ENCODE measurements around the gene USP49.
"Not testable (repeated sequence)": the region's sequence is repeated elsewhere in the genome, so short reads cannot be mapped to it uniquely, and the experiment has no call there.

USP49 gene

DNA sequence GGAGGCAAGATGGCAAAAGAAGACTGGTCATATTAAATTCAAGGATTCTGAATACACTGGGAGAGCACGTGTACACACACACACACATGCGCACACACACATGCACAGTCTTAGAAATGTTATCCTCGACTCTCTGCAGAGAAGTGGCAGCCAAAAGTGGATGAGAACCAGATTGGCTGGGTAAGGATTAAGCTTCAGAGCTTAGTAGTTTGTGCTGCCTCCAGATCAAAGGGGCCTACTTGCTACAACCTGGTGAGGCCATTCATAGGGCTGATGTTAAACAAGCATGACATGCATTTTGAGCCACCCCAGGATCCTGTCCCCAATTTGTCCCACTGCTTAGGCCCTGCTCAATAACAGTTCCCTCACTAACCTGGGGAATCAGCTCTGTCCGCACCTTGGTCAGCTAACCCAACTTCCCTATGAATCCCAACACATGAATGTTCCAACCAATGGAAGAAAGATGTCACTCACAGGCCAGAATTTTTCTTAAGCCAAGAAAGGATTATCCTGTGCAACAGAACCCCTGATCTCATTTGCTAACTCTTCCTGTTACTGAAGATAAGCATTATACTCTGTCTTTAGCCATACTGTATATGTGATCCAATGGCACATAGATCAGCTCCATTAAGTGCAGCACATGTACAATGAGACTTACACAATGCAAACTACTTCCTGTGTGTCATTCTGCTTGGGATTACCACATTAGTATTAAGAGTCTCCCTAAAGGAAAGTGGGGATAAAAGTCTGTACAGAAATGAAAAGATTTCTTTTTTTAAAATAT, 76.7 kb downstream of the USP49 start:
- Mint-ChIP-seq H3K36me3 (no peaks in the 10 kb centered on the region), H3K4me3 (no peak overlapping the region), H3K27me3 (no peaks in the 10 kb centered on the region), H3K27ac (no peak overlapping the region), H3K4me1 (no peaks in the 10 kb centered on the region), H3K9me3 (no peaks in the 10 kb centered on the region)
- no peak for ATAC-seq

DNA sequence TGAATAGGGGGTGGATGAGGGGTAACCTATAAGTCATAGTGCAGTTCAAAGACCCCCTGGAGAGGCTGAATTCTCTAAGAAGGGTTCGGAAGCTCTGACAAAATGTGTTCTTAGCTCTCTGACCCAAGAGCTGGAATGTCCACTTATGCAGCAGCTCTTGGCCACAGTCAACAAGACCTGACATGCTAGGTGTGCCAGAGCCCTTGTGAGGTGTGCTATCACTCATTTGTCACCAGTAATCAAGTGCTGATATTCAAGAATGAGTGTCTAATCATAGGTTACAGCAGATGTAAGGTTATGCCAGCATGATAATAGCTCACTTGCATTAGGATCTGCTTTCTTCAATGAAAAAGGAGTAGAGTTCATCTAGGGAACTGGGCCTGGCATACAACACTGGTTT, 79.6 kb downstream of the USP49 start:
- H3K27ac Mint-ChIP-seq, result no peak overlapping the region
- H3K9me3 Mint-ChIP-seq, result no peaks in the 10 kb centered on the region
- ATAC-seq, result no peak
- no peak overlapping the region for H3K4me3 Mint-ChIP-seq
- no peaks in the 10 kb centered on the region for H3K36me3 Mint-ChIP-seq
- no peaks in the 10 kb centered on the region for H3K4me1 Mint-ChIP-seq
- H3K27me3 Mint-ChIP-seq, result no peaks in the 10 kb centered on the region

DNA sequence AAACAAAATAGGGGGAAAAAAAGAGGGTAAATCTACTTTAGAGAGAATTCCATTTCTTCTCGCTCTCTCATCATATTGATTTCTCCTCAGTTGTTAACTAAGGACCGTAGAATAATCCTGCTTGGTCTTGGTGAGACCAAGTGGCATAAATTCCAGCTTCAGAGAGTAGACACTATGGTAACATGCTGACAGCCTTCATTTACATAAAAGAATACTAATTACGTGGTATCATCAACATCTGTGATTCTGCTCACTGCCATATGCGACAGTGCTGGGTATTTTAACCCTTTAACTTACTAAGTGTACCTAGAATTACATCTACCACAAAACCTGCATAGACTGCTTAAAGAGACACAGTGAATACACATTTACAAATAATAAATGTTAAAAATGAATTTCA, 80.5 kb downstream of the USP49 start:
- ATAC-seq, result no peak
- H3K9me3 Mint-ChIP-seq, result no peaks in the 10 kb centered on the region
- H3K36me3 Mint-ChIP-seq, result no peaks in the 10 kb centered on the region
- H3K27ac Mint-ChIP-seq, result no peak overlapping the region
- no peak overlapping the region for H3K4me3 Mint-ChIP-seq
- no peaks in the 10 kb centered on the region for H3K4me1 Mint-ChIP-seq
- no peaks in the 10 kb centered on the region for H3K27me3 Mint-ChIP-seq

DNA sequence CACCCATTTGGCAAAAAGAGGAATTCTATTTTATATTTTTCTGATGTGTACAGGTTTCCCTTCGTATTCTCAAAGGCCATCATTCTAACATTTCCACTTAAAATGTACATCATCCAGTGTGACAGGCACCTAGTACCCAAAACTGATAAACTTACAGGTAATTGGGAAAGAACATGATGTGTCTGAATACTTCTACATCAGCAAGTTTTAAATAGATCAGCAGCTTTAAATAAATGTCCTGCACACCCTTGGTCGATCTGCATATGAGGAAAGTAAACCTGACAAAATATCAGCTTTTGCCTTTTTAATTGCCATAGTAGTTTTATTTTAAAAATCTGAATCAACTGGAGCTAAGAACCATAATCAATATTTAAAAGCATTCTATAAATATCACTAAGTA, 81.2 kb downstream of the USP49 start:
- no peak overlapping the region for H3K27ac Mint-ChIP-seq
- ATAC-seq, result no peak
- H3K9me3 Mint-ChIP-seq, result no peaks in the 10 kb centered on the region

DNA sequence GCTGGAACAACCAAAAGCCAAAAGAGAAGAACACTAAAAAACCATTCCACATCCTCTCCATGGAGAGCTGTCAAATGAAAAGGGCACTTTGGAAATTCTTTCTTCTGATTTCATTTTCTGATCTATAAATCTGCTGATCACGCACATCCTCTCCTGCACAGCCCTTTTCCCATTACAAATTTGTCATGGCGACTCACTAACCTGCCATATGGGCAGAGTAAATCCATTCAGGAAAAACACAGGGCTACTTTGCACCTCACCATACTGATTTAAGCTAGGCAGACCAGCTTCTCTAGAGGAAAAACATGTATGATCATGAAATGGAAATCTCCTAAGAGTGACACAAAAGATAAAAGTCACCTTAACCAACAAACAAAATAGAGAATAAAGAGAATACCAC, 81.7 kb downstream of the USP49 start:
- Mint-ChIP-seq H3K36me3 (no peaks in the 10 kb centered on the region), H3K27ac (no peak overlapping the region), H3K4me1 (no peaks in the 10 kb centered on the region), H3K4me3 (no peak overlapping the region), H3K27me3 (no peaks in the 10 kb centered on the region), H3K9me3 (no peaks in the 10 kb centered on the region)
- ATAC-seq, result no peak

More for the DNA sequence above, 81.2 kb downstream of the USP49 start:
- Mint-ChIP-seq H3K4me1 (no peaks in the 10 kb centered on the region), H3K4me3 (no peak overlapping the region), H3K27me3 (no peaks in the 10 kb centered on the region), H3K36me3 (no peaks in the 10 kb centered on the region)

DNA sequence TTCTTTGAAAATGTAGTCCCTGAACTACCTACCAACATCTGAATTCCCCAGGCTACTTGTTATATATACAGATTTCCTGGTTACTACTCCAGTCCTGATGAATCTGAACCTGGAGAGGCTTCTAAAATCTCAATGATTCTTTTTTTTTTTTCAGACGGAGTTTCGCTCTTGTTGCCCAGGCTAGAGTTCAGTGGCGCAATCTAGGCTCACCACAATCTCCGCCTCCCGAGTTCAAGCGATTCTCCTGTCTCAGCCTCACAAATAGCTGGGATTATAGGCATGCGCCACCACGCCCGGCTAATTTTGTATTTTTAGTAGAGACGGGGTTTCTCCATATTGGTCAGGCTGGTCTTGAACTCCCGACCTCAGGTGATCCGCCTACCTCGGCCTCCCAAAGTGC, 83.2 kb downstream of the USP49 start:
- not testable (repeated sequence) for H3K36me3 Mint-ChIP-seq, H3K4me1 Mint-ChIP-seq, H3K9me3 Mint-ChIP-seq, H3K27ac Mint-ChIP-seq, H3K4me3 Mint-ChIP-seq, H3K27me3 Mint-ChIP-seq, ATAC-seq

DNA sequence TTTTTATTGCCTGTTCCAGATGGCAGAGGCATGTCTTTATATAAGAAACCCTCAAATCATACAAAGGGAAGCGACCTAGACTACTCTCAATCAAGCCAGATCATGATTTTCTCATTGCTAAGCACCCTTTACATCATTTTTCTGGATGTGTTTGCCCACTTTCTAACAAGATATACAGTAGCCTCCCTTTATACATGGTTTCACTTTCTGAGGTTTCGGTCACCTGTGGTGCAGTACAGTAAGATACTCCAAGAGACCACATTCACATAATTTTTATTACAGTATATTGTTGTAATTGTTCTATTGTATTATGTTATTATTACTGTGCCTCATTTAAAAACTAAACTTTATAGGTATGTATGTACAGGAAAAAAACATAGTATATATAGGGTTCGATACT, 84.1 kb downstream of the USP49 start:
- ATAC-seq, result no peak
- Mint-ChIP-seq H3K9me3 (no peaks in the 10 kb centered on the region), H3K27ac (no peak overlapping the region), H3K4me3 (no peak overlapping the region), H3K36me3 (peaks cover under 1% of the 10 kb centered on the region), H3K27me3 (no peaks in the 10 kb centered on the region), H3K4me1 (no peaks in the 10 kb centered on the region)

DNA sequence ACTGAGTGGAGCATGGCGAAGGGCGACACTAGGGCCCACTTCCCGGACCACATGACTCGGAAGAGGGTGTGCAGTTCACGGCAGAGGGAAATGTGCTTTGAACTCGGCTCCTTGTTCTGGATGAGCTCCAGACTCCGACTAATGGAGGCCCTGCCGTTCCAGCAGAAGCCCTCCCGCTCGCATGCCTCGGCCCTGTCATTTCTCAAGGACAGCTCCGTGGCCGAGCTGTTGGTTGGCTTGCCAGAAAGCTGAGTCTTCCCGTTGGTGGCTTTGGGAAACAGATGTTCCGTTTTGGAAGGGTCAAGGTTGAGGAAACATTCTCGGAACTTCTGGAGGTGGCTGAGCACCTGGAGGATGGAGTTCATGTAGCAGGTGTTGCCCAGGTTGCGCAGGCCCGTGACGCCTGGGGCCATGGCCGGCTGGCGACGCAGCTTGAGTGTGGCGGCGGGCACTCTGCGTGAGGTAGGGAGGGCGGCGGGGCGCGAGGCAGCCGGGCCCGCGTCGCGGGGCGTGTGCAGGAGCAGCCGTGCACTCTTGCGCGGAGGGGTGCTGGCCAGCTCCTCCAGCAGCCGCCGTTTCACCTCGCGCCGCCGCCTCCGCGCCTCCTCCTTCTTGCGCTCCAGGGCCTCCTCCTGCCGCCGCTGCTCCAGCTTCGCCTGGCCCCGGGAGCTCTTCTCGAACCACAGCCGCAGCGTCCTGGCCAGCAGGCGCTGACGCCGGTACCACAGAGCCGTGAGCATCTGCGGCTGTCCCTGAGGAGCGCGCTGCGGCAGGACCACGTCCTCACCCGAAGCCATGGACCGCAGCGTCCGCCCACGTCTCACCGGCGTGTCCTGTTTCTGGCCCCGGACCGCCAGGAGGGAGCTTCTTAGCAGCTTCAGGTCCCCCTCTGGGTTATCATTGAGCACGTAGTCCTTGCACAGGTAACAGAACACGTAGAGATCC, 89.1 kb downstream of the USP49 start:
- peaks cover 5% of the 10 kb centered on the region for H3K36me3 Mint-ChIP-seq
- no peaks in the 10 kb centered on the region for H3K27me3 Mint-ChIP-seq
- no peak overlapping the region for H3K4me3 Mint-ChIP-seq
- ATAC-seq, result no peak
- no peak overlapping the region for H3K27ac Mint-ChIP-seq
- H3K4me1 Mint-ChIP-seq, result no peaks in the 10 kb centered on the region
- H3K9me3 Mint-ChIP-seq, result no peaks in the 10 kb centered on the region

DNA sequence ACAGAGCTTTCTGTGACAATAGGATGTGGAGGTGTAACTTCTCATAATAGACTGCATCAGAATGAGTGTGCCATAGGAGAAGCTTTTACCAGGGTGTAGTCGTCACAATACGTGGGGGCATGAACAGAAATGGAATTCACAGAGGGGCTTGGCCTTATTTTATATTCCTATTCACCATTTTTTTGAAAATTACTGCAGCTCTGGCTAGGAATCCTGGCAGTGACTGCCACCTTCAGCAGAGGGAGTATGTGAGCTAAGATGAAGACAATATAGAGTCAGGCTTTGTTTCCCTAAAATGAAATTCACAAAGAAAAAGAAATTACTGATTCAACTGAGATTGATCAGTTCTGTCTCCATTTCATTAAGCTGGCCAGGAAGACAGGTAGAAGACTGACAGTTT, 93.8 kb downstream of the USP49 start:
- Mint-ChIP-seq H3K36me3 (peaks cover 11% of the 10 kb centered on the region), H3K4me1 (no peaks in the 10 kb centered on the region), H3K9me3 (no peaks in the 10 kb centered on the region), H3K27ac (no peak overlapping the region), H3K27me3 (no peaks in the 10 kb centered on the region), H3K4me3 (no peak overlapping the region)
- no peak for ATAC-seq

DNA sequence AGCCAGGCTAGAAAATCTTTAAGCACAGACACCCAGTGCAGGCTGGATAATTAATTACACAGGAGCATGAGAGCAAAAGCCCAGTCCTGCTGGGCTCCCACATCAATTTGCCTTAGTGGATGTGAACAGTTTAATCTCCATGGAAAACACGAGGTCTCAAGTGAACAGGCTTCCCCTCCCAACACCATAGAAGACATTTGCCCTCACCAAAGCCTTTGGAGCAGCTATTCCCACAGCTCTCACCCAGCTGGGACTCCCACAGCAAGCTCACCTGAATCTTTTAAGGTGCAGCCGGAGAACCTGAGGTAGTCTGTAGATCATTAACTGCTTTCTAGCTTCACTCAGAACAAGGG, 95.6 kb downstream of the USP49 start:
- H3K36me3 Mint-ChIP-seq, result peaks cover 5% of the 10 kb centered on the region
- ATAC-seq, result no peak
- H3K27ac Mint-ChIP-seq, result no peak overlapping the region
- no peaks in the 10 kb centered on the region for H3K27me3 Mint-ChIP-seq
- H3K4me1 Mint-ChIP-seq, result no peaks in the 10 kb centered on the region
- H3K9me3 Mint-ChIP-seq, result no peaks in the 10 kb centered on the region
- no peak overlapping the region for H3K4me3 Mint-ChIP-seq

DNA sequence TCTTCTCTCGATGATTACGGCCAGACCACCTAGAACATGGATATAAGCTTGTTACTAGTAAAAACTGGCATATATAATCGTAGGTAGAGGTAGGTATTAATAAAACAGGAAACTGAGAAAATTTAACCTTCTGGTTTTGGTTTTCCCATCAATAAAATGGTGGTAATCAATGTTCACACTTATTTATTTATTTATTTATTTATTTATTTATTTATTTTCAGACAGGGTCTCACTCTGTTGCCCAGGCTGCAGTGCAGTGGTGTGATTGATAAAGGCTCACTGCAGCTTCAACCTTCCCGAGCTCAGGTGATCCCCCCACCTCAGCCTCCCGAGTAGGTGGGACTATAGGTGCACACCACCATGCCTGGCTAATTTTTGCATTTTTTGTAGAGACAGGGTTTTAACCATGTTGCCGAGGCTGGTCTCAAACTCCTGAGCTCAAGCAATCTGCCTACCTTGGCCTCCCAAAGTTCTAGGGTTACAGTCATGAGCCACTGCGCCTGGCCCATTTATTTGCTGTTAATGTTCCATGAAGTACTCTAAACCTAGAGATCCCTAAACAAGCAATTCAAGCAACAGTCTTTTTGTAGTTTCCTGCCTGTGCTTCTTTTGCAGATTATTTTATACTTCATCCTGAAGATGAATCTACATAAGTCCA, 96.1 kb downstream of the USP49 start:
- H3K4me3 Mint-ChIP-seq, result no peak overlapping the region
- no peaks in the 10 kb centered on the region for H3K9me3 Mint-ChIP-seq
- no peak for ATAC-seq
- H3K27ac Mint-ChIP-seq, result no peak overlapping the region
- peaks cover 5% of the 10 kb centered on the region for H3K36me3 Mint-ChIP-seq
- H3K27me3 Mint-ChIP-seq, result no peaks in the 10 kb centered on the region
- no peaks in the 10 kb centered on the region for H3K4me1 Mint-ChIP-seq

DNA sequence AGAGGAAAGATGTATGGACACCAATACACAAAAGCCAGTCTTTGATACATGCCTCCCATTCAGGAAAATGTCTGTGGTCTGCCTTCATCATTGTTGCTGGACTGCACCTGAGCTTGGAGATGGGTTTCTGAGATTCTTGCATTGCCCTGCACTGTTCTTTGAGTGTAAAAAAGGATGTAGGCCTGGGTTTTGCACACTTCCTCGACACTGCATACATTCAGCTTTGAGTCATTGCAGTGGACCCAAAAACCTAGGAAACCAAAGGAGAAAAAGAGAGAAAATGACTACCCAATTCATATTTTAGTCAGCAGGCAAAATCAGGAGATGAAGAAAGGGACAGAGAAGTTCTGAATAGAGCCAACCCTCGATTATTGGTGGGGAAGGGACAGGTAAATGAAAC, 98.7 kb downstream of the USP49 start:
- Mint-ChIP-seq H3K4me1 (no peaks in the 10 kb centered on the region), H3K27ac (no peak overlapping the region), H3K27me3 (no peaks in the 10 kb centered on the region), H3K4me3 (no peak overlapping the region), H3K36me3 (peaks cover 5% of the 10 kb centered on the region), H3K9me3 (no peaks in the 10 kb centered on the region)
- no peak for ATAC-seq

DNA sequence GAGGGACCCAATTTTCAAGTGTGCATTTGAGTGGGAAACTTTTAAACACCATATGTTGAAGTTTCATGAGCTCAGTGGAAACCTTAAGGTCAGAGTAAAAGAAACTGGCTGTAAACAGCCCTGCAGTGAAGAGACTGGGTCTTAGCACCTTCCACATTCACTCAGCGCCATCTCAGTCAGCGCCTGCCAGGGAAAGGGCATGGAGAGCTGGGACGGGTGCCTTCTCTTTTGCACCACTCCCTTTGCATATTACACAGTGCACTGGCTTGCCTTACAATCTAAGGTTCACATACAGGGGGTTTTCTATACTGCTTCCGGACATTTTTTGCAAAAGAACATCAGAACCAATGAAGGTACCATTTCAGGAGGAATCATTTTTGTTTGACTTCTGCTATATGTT, 103.2 kb downstream of the USP49 start:
- H3K27me3 Mint-ChIP-seq, result no peaks in the 10 kb centered on the region
- H3K27ac Mint-ChIP-seq, result no peak overlapping the region
- no peak for ATAC-seq
- peaks cover 15% of the 10 kb centered on the region for H3K4me1 Mint-ChIP-seq
- H3K36me3 Mint-ChIP-seq, result peaks cover 12% of the 10 kb centered on the region
- no peak overlapping the region for H3K4me3 Mint-ChIP-seq
- no peaks in the 10 kb centered on the region for H3K9me3 Mint-ChIP-seq

DNA sequence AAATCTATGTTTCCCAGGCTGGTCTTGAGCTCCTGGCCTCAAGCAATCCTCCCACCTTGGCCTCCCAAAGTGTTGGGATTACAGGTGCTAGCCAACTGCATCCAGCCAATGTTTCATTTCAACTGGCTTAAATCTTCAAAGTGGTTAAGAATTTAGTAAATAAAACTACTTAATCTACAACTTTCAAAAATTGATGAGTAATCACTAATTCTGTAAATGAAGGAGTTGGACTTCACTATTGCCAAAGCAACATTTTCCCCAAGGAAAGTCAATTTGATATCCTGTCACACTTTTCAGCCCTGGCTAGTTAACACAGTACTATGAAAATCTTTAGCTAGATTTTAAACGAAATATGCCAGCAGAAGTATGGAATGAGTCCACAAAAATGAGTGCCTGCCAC, 103.9 kb downstream of the USP49 start:
- H3K4me1 Mint-ChIP-seq, result peaks cover 15% of the 10 kb centered on the region
- no peak overlapping the region for H3K4me3 Mint-ChIP-seq
- H3K36me3 Mint-ChIP-seq, result peaks cover 11% of the 10 kb centered on the region
- no peak for ATAC-seq
- no peaks in the 10 kb centered on the region for H3K27me3 Mint-ChIP-seq
- no peaks in the 10 kb centered on the region for H3K9me3 Mint-ChIP-seq
- H3K27ac Mint-ChIP-seq, result no peak overlapping the region

DNA sequence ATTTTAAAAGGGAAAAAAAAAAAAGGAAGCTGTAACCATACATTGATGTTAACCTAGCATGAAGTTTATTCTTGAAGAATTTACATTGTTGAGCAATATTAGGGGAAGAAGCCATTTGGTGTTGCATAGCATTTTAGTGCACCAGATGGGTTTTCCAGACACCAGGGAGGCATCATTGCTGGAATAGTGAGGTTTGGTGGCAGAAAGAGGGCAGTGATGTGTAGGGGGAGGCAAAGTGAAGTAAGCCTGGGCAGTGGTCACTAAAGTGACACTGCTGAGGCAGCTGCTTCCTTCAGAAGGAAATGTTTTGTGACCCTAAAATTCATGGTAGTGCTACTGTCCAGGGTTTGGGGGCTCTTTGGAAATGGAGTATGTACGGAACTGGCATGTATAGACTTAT, 105.1 kb downstream of the USP49 start:
- Mint-ChIP-seq H3K4me3 (no peak overlapping the region), H3K9me3 (no peaks in the 10 kb centered on the region), H3K27me3 (no peaks in the 10 kb centered on the region), H3K4me1 (peaks cover 24% of the 10 kb centered on the region), H3K27ac (no peak overlapping the region), H3K36me3 (peaks cover 11% of the 10 kb centered on the region)
- ATAC-seq, result no peak

DNA sequence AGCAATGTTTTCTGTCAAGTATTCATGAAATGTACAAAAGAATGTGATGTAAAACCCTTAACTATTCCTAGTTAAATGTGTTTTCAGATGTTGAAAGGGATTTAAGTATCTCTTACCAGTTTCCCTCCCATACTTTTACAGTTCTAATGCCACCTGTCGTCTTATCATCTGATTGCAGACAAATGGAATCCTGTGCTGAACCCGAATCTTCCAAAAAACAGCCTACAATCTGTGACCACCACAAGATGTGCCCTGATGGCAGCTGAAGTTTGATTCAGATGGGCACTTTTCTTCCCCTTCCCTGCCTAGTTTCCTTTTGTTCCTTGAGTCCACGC, 105.8 kb downstream of the USP49 start:
- H3K27me3 Mint-ChIP-seq, result no peaks in the 10 kb centered on the region
- H3K4me1 Mint-ChIP-seq, result peaks cover 31% of the 10 kb centered on the region
- no peak for ATAC-seq
- H3K27ac Mint-ChIP-seq, result no peak overlapping the region
- H3K4me3 Mint-ChIP-seq, result peak overlapping the region; percentile 96
- peaks cover 11% of the 10 kb centered on the region for H3K36me3 Mint-ChIP-seq
- H3K9me3 Mint-ChIP-seq, result no peaks in the 10 kb centered on the region
